ENCODE results near the gene KRT12.
A peak's percentile ranks its signal among the peaks of the same experiment; 100 is the strongest.
"Not testable (repeated sequence)": the region's sequence is repeated elsewhere in the genome, so short reads cannot be mapped to it uniquely, and the experiment has no call there.

KRT12 gene

DNA sequence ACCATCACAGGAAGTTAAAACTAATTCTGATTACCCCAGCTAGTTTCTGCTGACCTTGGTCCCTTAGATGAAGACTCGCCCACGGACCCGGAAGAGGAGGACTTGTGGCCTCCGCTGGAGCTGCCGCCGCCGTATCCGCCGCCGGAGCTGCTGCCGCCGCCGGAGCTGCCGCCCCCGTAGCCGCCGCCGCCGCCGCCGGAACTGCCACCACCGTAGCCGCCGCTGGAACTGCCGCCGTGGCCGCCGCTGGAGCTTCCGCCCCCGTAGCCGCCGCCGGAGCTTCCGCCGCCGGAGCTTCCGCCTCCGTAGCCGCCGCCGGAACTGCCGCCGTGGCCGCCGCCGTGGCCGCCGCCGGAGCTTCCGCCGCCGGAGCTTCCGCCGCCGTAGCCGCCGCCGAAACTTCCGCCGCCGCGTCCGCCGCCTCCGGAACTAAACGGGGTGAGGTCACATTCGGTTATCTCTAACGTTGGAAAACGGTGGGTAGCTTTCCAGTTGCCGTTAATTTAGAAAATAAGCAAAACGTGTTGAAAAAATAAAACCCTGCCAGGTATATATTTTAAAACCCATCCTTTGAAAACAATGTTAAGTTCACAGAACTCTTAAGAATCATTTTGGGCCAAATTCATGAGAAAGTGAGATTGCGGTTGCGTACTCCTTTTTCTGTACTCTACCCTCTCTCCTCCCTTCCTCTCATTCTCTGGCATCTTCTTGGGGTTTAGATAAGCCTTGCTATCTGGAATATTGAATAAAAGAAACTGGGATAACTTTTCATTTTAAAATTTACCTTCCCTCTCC, 48.1 kb downstream of the KRT12 start:
- peak overlapping the region; percentile 77 for H3K4me3 ChIP-seq (ENCODE audit: low read depth, low read length)

DNA sequence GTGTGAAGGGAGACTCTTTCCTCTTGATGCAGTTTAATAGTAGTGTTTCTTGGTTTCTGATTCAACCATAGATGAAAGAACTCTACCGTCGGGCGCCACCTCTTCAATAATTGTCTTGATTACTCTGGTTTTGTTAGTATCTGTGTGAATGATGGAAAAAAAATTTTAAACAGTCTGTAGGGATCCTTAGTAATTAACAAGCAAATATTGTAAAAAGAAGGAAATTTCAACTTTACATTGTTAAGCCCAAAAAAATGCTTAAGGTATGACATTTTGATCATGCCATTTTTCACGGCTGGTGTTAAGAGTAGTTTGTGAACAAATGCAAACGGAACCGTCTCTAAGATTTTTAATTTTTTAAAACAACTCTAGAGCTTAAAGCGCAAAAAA, 48.7 kb downstream of the KRT12 start:
- H3K4me3 ChIP-seq (ENCODE audit: low read depth, low read length), result peak overlapping the region; percentile 72

DNA sequence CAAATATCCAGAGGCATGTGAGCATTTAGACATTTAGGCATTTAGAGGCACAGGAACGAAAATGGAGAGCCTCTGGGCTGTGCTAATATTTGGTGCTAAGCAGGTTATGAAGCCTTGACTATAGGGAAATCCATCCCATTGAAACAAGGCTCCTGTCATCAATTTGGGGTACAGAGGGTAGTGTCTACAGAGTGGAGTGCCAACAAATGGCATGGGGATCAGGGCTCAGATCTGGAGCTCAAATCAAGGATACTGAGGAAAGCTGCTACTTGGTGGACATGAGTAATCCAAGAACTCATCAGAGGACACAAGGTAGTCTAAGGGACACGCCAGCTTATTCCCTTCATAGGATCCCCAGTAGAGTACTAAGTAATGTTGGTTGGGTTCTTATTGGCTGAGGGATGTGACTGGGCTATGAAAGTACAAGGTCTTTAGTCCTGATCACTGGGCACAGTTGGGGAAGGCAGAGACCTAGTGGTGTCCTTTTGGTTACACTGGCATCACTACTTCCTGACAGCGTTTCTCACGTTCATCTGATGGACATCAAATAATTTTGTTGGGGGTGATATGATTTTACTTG, 49.8 kb downstream of the KRT12 start:
- H3K4me3 ChIP-seq (ENCODE audit: low read depth, low read length), result no peak overlapping the region

DNA sequence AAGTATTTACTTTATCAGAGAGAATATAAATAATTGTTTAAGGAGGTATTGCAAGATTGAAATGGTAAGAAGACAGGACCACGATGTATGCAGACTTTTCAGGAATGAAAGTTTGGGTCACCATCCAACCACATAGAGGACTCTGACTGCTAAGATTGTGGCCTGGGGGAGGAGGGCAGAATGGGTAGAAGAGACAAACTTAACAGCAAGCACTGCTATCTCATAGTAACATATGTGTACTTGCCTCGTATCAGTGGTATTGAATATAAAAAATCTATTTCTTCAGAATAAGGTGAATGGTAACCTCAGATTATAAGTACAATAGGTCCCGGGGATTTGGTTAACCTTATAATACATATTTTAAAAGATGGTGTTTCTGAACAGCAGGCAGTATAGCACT, 50.5 kb downstream of the KRT12 start:
- H3K4me3 ChIP-seq (ENCODE audit: low read depth, low read length), result no peak overlapping the region

DNA sequence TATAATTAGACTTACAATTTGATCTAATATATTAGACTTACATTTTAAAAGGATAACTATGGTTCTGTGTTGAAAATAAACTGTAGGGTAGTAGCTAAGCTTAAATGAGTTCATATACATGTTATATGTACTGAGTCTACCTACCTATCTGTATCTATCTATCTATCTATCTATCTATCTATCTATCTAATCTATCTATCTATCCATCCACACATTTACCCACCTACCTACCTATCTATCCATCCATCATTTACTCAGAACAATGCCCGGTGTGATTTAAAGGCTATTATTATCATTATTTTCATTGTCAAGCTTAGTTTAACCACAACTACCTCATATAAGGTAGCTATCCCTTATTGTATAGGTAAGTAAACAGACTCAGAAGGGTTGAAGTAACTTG, 51.6 kb downstream of the KRT12 start:
- no peak overlapping the region for H3K4me3 ChIP-seq (ENCODE audit: low read depth, low read length)

DNA sequence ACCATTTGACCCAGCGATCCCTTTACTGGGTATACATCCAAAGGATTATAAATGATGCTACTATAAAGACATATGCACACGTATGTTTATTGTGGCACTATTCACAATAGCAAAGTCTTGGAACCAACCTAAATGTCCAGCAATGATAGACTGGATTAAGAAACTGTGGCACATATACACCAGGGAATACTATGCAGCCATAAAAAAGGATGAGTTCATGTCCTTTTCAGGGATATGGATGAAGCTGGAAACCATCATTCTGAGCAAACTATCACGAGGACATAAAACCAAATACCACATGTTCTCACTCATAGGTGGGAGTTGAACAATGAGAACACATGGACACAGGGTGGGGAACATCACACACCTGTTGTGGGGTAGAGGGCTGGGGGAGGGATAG, 52.4 kb downstream of the KRT12 start:
- not testable (repeated sequence) for H3K4me3 ChIP-seq (ENCODE audit: low read depth, low read length)

DNA sequence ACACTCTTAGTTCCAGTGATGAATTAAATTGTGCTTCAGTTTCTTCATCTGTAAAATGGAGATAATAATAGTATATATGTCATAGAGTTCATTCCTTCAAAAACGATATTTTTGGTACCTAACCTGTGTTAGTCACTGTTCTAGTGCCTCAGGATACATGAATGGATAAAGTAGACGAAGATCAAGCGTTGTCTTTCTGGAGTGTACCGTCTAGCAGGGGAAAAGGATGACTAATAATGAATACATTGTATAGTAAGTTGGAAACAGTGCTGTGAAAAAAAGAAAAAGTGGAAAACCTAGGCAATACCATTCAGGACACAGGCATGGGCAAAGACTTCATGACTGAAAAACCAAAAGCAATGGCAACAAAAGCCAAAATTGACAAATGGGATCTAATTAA, 53.2 kb downstream of the KRT12 start:
- no peak overlapping the region for H3K4me3 ChIP-seq (ENCODE audit: low read depth, low read length)

DNA sequence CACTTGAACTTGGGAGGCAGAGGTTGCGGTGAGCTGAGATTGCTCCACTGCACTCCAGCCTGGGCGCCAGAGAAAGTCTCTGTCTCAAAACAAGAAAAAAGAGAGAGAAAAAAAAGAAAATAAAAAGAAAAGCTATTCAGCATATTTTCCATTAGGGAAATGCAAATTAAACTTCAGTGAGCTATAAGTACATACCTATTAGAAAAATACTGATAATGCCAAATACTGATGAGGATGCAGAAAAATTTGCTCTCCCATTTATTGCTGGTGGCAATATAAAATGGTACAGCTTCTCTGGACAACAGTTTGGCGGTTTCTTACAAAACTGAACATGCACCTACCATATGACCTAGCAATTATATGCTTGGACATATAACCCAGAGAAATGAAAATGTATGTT, 54.4 kb downstream of the KRT12 start:
- no peak overlapping the region for H3K4me3 ChIP-seq (ENCODE audit: low read depth, low read length)

All from iPS-11a (cell line).